D721Med (cell line): ENCODE results near the gene PPP1R7.

Experiments
- DNase-seq: peaks from one replicate; pipeline ENCODE4 v3.0.0; 2011; ENCODE audit warnings: low spot score; ENCODE audit not compliant: insufficient read length
- FAIRE-seq: peaks from 2 replicates; lab custom pipeline; 2011; peaks lifted over from hg19 to GRCh38; lab: Jason Lieb, UNC
- TF ChIP-seq, protein P1 (sequence below): IDR thresholded peaks from 2 replicates; pipeline ENCODE4 v1.5.1; 2012; ENCODE audit warnings: mild to moderate bottlenecking, control low read depth; ENCODE audit not compliant: insufficient read depth; ENCODE audit errors: missing control alignments

Gene PPP1R7

DNA sequence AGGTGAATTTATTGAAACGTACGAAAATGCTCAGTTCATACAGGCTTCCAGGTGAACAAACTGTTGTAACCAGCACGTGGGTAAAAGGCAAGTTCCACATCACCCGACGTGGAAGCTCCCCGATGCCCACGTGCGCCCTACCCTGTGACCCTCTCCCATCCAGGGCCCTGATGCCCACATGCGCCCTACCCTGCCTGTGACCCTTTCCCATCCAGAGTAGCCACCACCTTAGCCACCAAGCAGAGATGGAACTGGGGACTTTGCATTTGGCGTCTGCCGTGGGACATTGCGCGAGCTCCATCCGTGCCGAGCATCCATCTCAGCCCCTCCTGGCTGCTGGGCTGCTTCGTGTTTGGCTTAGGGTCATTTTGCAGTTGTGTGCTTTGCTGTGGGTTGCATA, 75.7 kb downstream of the PPP1R7 start:
- TF ChIP-seq, protein P1, sequence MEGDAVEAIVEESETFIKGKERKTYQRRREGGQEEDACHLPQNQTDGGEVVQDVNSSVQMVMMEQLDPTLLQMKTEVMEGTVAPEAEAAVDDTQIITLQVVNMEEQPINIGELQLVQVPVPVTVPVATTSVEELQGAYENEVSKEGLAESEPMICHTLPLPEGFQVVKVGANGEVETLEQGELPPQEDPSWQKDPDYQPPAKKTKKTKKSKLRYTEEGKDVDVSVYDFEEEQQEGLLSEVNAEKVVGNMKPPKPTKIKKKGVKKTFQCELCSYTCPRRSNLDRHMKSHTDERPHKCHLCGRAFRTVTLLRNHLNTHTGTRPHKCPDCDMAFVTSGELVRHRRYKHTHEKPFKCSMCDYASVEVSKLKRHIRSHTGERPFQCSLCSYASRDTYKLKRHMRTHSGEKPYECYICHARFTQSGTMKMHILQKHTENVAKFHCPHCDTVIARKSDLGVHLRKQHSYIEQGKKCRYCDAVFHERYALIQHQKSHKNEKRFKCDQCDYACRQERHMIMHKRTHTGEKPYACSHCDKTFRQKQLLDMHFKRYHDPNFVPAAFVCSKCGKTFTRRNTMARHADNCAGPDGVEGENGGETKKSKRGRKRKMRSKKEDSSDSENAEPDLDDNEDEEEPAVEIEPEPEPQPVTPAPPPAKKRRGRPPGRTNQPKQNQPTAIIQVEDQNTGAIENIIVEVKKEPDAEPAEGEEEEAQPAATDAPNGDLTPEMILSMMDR = no peak
- no peak for FAIRE-seq
- no peak for DNase-seq

DNA sequence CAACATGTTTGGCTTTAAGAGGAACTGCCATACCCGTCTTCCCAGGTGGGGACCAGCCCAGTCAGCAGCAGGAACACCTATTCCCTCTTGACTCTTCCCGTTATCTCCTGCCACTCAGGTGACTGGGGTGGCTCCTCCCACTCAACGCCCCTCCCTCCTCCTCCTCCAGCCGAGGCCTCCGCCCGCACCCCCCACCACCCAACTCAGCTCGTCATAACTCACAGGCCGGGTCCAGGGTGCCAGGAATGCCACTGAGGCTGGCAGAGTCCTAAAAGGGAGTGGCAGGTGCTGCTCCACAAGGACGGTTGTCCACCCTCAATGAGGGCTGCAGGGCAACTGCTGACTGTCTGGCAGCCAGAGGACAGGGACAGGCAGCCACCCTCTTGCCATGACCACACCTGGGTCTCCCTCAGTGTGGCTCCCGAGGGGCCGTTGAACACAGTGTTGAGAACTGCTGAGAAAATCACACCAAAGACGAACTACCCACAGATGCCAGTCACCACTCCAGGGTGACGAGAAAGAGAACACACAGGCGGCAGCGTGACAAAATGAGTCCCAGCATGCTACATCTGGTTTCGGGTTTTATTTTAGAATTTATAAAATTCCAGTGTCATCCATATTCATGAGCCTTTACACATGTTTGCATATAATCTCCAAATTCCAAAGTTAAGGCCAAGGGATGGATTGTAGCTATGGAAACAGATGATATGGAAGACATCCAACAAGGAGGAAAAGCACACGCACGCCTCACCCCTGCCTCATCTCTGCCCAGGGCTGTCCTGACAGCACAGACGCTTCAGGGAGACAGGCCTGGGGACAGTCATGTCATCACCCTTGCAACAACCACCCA, 76.7 kb downstream of the PPP1R7 start:
- DNase-seq (no peak), FAIRE-seq (no peak)
- TF ChIP-seq, protein P1 = no peak

DNA sequence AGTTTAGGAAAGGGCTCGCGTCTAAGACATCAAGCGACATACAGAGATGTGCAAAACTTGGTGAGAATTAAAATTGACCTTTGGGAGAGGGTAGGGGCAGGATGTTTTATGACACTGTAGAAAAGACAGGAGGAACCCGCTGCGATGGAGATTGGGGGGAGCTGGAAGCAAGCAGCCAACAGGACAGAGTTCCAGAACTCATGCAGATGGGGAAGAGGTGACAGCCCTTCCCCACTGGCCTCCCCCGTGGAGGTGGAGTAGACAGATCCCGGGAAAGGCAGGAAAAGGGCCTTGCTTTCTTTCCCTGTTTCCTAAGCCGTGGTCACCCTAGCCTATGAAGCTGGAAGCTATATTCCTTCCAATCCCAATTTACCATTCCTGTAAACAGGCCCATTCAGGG, 77.3 kb downstream of the PPP1R7 start:
- DNase-seq (no peak), FAIRE-seq (no peak)
- TF ChIP-seq, protein P1 = no peak

DNA sequence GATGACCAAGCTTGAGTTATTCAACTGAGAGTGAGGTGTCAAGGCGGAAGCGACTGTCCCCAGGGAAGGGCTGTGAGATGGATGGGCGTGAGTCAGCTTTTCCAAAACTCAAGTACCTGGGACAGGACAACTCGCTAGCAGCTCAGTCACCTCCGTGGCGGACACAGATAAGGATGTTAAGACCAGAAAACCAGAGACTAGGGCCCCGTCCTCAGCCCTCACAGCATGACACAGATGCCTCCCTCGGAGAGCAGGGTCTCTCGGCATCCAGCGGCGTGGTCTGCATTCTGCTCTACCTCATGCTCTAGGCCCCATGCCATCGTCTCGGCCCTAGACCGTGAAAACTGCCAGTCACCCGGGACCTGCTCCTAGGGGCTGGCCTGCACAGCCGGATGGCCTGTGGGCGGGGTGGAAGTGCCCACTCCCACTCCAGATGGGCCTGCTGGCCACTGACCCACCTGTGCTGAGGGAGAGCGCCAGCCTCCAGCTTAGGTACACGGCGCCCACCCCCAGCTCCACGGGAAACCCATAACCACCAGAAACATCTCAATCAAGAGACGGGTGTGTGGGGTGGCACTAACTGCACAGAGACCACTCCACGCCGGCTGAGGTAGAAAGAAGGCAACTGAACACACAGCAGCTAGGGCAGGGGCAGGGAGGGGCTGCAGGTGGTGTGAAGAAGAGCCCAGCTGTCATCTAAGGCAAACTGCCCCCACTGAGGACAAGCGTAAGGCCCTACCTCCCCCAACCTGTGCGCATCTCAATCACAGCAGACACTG, 78.0 kb downstream of the PPP1R7 start:
- FAIRE-seq (no peak), DNase-seq (no peak)
- TF ChIP-seq, protein P1 = no peak

DNA sequence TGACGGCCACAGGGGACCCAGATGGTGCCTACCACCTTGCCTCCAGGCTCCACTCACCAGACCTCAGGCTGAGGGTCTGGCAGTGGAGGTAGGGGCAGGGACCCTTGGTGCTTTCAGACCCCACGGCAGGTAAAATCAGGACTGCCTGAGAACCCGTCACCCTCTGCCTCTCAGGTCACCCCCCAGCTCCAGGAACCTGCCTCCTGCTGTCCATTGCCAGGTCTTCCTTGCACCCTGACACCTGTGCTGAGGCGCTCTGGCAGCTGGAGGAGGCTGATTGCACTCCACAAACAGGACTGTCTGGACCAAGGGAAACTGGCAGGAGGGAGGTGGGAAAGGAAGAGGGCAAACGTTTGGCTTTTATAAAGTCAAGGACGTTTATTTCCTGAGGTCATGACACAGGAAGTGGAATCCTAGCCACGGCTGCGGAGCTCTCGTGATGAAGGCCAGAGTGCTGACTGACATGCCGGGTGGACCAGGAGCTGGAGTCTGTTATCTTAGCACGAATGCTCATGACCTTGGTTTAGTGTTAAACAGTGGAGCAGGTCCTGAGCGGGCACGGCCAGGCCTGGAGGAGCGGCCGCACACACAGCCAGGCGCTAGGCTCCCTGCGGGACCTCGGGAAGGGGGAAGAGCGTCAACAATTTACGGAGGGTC, 78.7 kb downstream of the PPP1R7 start:
- TF ChIP-seq, protein P1 = no peak
- FAIRE-seq (no peak), DNase-seq (no peak)

DNA sequence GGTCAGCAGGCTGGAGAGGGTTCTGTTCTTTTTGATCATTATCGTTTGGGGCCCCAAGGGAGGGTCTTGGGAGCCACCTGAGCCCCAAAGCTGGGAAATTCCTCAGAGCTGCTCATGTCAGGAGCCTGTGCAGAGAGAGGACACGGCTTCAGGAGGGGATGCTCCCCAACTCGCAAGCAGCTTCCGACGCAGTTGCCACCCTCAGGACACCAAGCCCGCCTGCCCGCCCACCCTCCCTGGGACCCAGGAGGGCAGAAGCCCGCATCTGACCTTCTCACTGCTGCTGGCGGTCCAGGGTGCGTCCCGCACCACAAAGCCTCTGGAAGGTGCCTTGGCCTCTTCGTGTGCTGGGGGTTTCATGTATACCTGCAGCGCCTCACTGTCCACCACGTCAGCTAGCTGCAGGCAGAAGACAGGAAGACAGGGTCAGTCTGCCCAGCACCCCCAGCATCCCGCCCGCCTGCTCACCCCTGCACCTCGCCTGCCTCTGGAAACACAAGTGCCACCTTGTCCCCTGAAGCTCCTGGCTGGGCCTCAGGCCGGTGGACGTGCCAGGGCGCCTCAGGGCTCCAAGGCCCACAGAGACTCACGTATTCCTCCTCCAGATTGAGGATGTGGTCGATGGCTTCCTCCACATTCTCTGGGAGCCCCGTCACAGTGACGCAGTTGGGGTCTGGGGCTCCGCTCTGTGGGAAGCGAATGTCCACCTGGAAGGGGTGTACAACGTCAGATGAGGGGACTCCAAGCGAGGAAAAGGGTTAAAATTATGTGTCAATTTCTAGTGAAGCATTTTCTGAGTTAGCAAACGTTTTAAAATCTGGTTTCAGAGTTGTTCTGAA, 79.5 kb downstream of the PPP1R7 start:
- no peak for FAIRE-seq
- DNase-seq = no peak
- TF ChIP-seq, protein P1 = no peak
